GM20000 (cell line): Measurements from ENCODE around the gene LMBR1.

Experiments used
- DNase-seq: peaks from one replicate; pipeline ENCODE4 v3.0.0; 2012; ENCODE audit warnings: low spot score
- CTCF ChIP-seq: IDR thresholded peaks from 2 replicates; pipeline ENCODE4 v1.5.1; 2012; ENCODE audit warnings: mild to moderate bottlenecking, control low read depth; ENCODE audit errors: extremely low read depth, missing control alignments

Gene LMBR1

DNA sequence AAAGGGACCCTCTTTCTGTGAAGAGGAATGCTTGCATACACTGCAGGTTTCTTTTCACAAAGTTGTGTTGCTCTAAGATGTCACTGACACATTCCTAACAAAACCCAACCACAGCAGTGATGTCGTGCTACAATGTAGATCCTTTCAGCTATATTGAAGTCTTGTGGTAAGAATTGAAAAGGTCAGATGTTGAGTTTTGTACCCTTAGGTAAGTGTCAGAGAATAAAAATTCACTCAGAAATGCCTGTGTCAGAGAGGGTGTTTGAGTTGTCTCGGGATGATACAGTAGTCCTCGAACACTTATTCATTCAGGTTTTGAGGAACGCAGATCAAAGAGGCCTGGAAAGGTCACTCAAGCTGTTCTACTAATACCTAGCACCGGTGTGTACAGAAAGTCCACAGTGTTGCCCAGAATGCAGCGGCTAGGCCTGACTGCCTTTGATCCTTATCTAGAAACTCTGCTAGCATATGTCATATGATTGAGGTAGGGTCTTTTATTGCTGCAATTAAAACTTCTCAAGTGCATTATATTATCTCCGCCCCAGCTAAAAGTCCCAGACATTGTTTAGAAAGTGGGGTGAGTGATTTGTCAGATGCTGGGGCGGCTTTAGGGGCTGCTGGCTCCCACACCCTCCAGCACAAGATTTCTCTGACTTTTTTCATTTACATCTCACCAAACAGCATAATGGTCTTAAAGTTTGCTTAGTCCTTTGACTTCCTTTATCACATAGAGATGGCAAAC is 226.4 kb downstream of the LMBR1 start:
- no peak for TF ChIP-seq CTCF
- DNase-seq, result no peak

DNA sequence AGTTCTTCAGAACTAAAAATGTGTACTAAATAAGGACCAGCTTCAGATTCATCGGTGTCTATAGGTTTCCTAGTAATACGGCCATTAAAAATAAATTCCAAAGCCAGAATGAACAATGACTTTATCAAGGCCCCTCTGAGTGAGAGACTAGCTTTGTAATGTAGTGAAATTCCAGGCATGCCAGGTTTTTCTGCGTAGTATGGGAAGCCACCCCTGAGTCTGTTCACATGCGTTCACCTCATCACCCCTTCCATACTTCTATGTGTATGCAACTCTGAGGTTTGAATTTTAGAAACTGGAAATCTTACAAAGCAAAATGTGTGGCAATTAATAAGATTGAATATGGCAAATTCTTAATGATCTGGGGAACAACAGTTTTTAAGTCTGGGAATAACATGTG is 227.9 kb downstream of the LMBR1 start:
- no peak for TF ChIP-seq CTCF
- DNase-seq, result no peak

DNA sequence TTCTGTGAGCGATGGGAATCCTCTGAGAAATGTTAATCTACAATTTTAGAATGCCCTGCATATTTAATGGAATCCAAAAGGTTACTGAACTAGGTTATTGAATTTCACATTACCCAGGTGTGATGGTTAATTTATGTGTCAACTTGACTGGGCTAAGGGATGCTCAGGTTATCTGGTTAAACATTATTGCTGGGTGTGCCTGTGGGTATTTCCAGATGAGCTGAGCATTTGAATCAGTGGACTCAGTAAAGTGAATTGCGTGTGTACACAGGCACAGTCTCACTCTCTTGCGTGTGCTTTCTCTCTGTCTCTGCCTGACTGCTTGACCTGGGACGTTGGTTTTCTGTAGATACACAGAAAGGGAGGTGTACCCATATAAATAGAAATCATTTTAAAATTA is 230.7 kb downstream of the LMBR1 start:
- DNase-seq, result no peak
- TF ChIP-seq CTCF, result no peak

DNA sequence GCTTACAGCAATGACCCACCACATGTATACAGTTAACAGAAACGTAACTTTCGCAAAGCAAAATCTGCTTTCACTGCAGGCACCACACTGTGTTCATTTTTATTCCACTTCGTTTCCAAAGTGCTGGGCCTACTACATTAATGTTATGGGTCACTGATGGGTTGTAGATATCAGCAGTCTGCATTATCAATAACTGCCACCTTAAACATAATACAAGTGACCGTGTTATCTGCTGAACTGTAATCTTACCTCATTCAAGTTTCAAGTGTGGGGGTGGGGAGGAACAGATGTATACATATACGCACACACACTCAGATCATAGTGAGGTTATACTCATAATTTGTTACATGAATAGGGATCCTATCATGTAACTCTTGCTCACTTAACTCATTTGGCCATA is 231.3 kb downstream of the LMBR1 start:
- no peak for TF ChIP-seq CTCF

GRCh38 chr7:156659961-156660360 is 233.0 kb downstream of the LMBR1 start:
- no peak for DNase-seq
- TF ChIP-seq CTCF, result no peak

More for the DNA sequence above, 231.3 kb downstream of the LMBR1 start:
- no peak for DNase-seq

DNA sequence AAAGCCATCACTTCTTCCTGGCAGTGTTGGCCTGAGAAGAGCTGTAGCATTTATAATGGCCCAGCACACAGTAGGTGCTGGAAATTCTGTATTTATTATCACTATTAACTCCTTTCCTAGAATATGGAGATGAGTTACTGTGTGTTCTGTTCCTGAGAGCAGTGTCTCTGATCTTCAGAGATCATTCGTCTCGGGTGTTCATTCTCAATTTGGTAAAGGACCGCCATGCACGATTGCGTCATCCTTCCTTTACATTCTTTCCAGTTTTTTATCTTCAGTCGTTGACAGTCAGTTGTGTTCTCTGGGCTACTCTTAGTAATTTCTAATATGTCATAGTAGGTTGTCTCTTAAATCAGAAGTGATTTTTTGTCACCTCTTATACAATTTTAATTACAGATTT is 233.8 kb downstream of the LMBR1 start:
- no peak for TF ChIP-seq CTCF
- DNase-seq, result no peak

DNA sequence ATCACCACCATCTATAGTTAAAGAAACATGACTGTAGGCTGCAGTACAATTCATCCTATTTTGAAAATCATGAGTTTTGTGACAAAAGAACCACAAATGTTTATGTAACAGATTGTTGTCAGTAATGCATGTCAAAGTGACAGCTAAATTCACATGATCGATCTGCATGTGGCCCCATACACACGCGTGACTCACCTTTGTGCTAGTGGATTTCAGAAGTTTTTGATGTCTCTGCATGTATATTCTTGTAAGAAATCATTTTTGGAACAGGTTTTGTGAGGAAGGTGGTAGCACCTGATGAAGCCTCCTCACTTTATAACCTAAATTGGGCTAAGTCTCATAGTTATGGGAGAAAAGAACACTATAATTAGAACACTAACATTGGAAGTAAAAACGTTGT is 235.3 kb downstream of the LMBR1 start:
- no peak for TF ChIP-seq CTCF
- no peak for DNase-seq
